Left ventricle myocardium inferior (tissue), 1 donor: ENCODE results near the gene MARK4. TPM values are rescaled to one million over a fixed set of nuclear protein-coding genes. Genes with fewer than 3 reads are reported as not detected.

Experiments
- DNase-seq: peaks from one replicate; pipeline ENCODE4 v3.0.0-alpha.2; 2020
- H3K27ac ChIP-seq: fragments of 200-600 bp; replicated peaks from 2 replicates; pipeline ENCODE4 v1.8.0; 2021
- H3K27me3 ChIP-seq: fragments of 200-600 bp; 2 replicates; pipeline ENCODE4 v1.8.0; 2021; ENCODE audit warnings: low read depth
- H3K36me3 ChIP-seq: fragments of 200-600 bp; 2 replicates; pipeline ENCODE4 v1.8.0; 2021
- H3K4me1 ChIP-seq: fragments of 200-600 bp; 2 replicates; pipeline ENCODE4 v1.8.0; 2021
- H3K4me3 ChIP-seq: fragments of 200-600 bp; 2 replicates; pipeline ENCODE4 v1.8.0; 2021; ENCODE audit warnings: mild to moderate bottlenecking, moderate library complexity
- H3K9me3 ChIP-seq: fragments of 200-600 bp; replicated peaks from 2 replicates; pipeline ENCODE4 v1.8.0; 2021
- CTCF ChIP-seq: fragments of 200-600 bp; IDR thresholded peaks from 2 replicates; pipeline ENCODE4 v1.8.0; 2021; ENCODE audit warnings: antibody characterized with exemption, mild to moderate bottlenecking, borderline replicate concordance
- intact Hi-C: fragments of 100-400 bp; cut with micrococcal nuclease; formaldehyde crosslinking; loops from one replicate; pipeline ENCODE4 v1.11.0; 2022
- total RNA-seq: library from RNA; stranded (reverse); fragmentation: NEBNext Ultra II Directional; extraction: Animal tissue kit (Norgen Biotek cat#: 25700); gene quantifications from one replicate; pipeline ENCODE4 v1.2.1, GENCODE V29; 2021
- donor health status: DM: no; HTN: yes; CAD: no; lungs with severe emphysema.

Gene MARK4
- total RNA-seq, 1 donor from 2014 or later, result 26.5 TPM

GRCh38 chr19:45347570-45348366, 96.7 kb downstream of the MARK4 start:
- peaks cover 43% of the 10 kb centered on the region for H3K27me3 ChIP-seq
- TF ChIP-seq CTCF, result no peak
- H3K27ac ChIP-seq, result no peak overlapping the region
- H3K4me1 ChIP-seq, result no peaks in the 10 kb centered on the region
- intact Hi-C loops, result no loop called here
- H3K36me3 ChIP-seq, result peaks cover 8% of the 10 kb centered on the region
- H3K9me3 ChIP-seq, result no peaks in the 10 kb centered on the region
- no peak for DNase-seq
- H3K4me3 ChIP-seq, result no peak overlapping the region

GRCh38 chr19:45348367-45349125, 97.5 kb downstream of the MARK4 start:
- no peak overlapping the region for H3K27ac ChIP-seq
- TF ChIP-seq CTCF, result no peak
- intact Hi-C loops, result no loop called here
- peaks cover 39% of the 10 kb centered on the region for H3K27me3 ChIP-seq
- no peaks in the 10 kb centered on the region for H3K4me1 ChIP-seq
- no peak overlapping the region for H3K4me3 ChIP-seq
- H3K36me3 ChIP-seq, result peaks cover 15% of the 10 kb centered on the region
- no peak for DNase-seq
- H3K9me3 ChIP-seq, result no peaks in the 10 kb centered on the region

- Histone ChIP-seq H3K4me1 (no peaks in the 10 kb centered on the region), H3K27me3 (peaks cover 39% of the 10 kb centered on the region), H3K27ac (no peak overlapping the region), H3K9me3 (no peaks in the 10 kb centered on the region), H3K4me3 (no peak overlapping the region), H3K36me3 (peaks cover 20% of the 10 kb centered on the region)
- TF ChIP-seq CTCF, result no peak
- DNase-seq, result no peak
- intact Hi-C loops, result no loop called here
Measured at GRCh38 chr19:45349126-45349415, 98.0 kb downstream of the MARK4 start.

- no peaks in the 10 kb centered on the region for H3K4me1 ChIP-seq
- no peak for TF ChIP-seq CTCF
- H3K36me3 ChIP-seq, result peaks cover 25% of the 10 kb centered on the region
- intact Hi-C loops, result no loop called here
- H3K4me3 ChIP-seq, result no peak overlapping the region
- H3K9me3 ChIP-seq, result no peaks in the 10 kb centered on the region
- peaks cover 36% of the 10 kb centered on the region for H3K27me3 ChIP-seq
- no peak for DNase-seq
- no peak overlapping the region for H3K27ac ChIP-seq
Measured at GRCh38 chr19:45349430-45349941, 98.4 kb downstream of the MARK4 start.

- DNase-seq, result no peak
- peaks cover 32% of the 10 kb centered on the region for H3K36me3 ChIP-seq
- no peak overlapping the region for H3K27ac ChIP-seq
- TF ChIP-seq CTCF, result no peak
- no peaks in the 10 kb centered on the region for H3K4me1 ChIP-seq
- no peak overlapping the region for H3K4me3 ChIP-seq
- peaks cover 25% of the 10 kb centered on the region for H3K27me3 ChIP-seq
- no peaks in the 10 kb centered on the region for H3K9me3 ChIP-seq
- intact Hi-C loops, result no loop called here
Measured at GRCh38 chr19:45350477-45351058, 99.5 kb downstream of the MARK4 start.
